Activated B cell treated with CpG ODN at 0.5 μM for 24 hours (primary cell): ENCODE results near the gene KCNK6. TPM values are rescaled to one million over a fixed set of nuclear protein-coding genes. Genes with fewer than 3 reads are reported as not detected.

Experiments used
- ATAC-seq: fragments of 200-7000 bp; cut with Tn5 transposase; one replicate; pipeline ENCODE4 v1.10.0; 2021; ENCODE audit warnings: low read depth, mild to moderate bottlenecking, moderate library complexity
- CTCF ChIA-PET: fragments of 350-600 bp; sonication (Branson Sonifier 250); formaldehyde crosslinking; loops from one replicate; lab custom pipeline; 2021; ENCODE audit warnings: antibody characterized with exemption; lab: Charles Lee
- POLR2A ChIA-PET: fragments of 350-600 bp; sonication (Branson Sonifier 250); formaldehyde crosslinking; loops from one replicate; lab custom pipeline; 2021; ENCODE audit warnings: antibody characterized with exemption; lab: Charles Lee
- DNase-seq: peaks from one replicate; pipeline ENCODE4 v3.0.0; 2022
- H3K27ac Mint-ChIP-seq: one replicate; pipeline ENCODE4 v1.8.0; 2020; ENCODE audit warnings: mixed read lengths
- H3K27me3 Mint-ChIP-seq: one replicate; pipeline ENCODE4 v1.8.0; 2021; ENCODE audit warnings: mixed read lengths
- H3K36me3 Mint-ChIP-seq: one replicate; pipeline ENCODE4 v1.8.0; 2021; ENCODE audit warnings: low read depth, mixed read lengths
- H3K4me1 Mint-ChIP-seq: one replicate; pipeline ENCODE4 v1.8.0; 2021; ENCODE audit warnings: mixed read lengths
- H3K4me3 Mint-ChIP-seq: one replicate; pipeline ENCODE4 v1.8.0; 2020; ENCODE audit warnings: mild to moderate bottlenecking, mixed read lengths
- H3K9me3 Mint-ChIP-seq: one replicate; pipeline ENCODE4 v1.8.0; 2020; ENCODE audit warnings: mixed read lengths
- intact Hi-C: fragments of 100-400 bp; cut with micrococcal nuclease; formaldehyde crosslinking; loops from one replicate; pipeline ENCODE4 v1.15.1; 2024
- total RNA-seq: library from RNA; stranded (reverse); gene quantifications from 2 replicates; pipeline ENCODE4 v1.2.3, GENCODE V29; 2022
- TF ChIP-seq, protein P1 (sequence below): fragments of 200-600 bp; IDR thresholded peaks from one replicate; pipeline ENCODE4 v1.8.0; 2022; ENCODE audit warnings: antibody characterized with exemption, mild to moderate bottlenecking

Gene KCNK6
- total RNA-seq, 1 donor from 2014 or later, result 4.7 TPM

DNA sequence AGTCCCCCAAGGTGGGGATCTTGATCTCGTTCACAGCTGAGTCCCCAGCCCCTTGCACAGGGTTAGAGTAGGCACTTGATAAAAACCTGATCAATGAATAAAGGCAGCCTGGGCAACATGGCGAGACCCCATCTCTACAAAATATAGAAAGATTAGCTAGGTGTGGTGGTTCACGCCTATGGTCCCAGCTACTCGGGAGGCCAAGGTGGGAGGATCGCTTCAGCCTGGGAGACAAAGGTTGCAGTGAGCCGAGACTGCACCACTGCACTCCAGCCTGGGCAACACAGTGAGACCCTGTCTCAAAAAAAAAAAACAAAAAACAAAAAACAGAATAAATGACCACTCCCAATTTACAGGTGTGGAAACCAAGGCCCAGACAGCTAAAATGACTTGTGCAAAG lies 8.7 kb upstream of the KCNK6 start:
- no peak for DNase-seq
- no peak for ATAC-seq
- ChIA-PET POLR2A (no interaction called here), CTCF (no interaction called here)
- intact Hi-C loops, result loop anchor here (10.0 kb wide), 1 partner anchor 1134 kb away; the partner anchor contains the start of gene SUPT5H
- TF ChIP-seq, protein P1, sequence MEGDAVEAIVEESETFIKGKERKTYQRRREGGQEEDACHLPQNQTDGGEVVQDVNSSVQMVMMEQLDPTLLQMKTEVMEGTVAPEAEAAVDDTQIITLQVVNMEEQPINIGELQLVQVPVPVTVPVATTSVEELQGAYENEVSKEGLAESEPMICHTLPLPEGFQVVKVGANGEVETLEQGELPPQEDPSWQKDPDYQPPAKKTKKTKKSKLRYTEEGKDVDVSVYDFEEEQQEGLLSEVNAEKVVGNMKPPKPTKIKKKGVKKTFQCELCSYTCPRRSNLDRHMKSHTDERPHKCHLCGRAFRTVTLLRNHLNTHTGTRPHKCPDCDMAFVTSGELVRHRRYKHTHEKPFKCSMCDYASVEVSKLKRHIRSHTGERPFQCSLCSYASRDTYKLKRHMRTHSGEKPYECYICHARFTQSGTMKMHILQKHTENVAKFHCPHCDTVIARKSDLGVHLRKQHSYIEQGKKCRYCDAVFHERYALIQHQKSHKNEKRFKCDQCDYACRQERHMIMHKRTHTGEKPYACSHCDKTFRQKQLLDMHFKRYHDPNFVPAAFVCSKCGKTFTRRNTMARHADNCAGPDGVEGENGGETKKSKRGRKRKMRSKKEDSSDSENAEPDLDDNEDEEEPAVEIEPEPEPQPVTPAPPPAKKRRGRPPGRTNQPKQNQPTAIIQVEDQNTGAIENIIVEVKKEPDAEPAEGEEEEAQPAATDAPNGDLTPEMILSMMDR, result no peak
- Mint-ChIP-seq H3K27me3 (no peaks in the 10 kb centered on the region), H3K36me3 (peaks cover 29% of the 10 kb centered on the region), H3K4me3 (no peak overlapping the region), H3K9me3 (no peaks in the 10 kb centered on the region), H3K27ac (no peak overlapping the region), H3K4me1 (peaks cover 19% of the 10 kb centered on the region)

DNA sequence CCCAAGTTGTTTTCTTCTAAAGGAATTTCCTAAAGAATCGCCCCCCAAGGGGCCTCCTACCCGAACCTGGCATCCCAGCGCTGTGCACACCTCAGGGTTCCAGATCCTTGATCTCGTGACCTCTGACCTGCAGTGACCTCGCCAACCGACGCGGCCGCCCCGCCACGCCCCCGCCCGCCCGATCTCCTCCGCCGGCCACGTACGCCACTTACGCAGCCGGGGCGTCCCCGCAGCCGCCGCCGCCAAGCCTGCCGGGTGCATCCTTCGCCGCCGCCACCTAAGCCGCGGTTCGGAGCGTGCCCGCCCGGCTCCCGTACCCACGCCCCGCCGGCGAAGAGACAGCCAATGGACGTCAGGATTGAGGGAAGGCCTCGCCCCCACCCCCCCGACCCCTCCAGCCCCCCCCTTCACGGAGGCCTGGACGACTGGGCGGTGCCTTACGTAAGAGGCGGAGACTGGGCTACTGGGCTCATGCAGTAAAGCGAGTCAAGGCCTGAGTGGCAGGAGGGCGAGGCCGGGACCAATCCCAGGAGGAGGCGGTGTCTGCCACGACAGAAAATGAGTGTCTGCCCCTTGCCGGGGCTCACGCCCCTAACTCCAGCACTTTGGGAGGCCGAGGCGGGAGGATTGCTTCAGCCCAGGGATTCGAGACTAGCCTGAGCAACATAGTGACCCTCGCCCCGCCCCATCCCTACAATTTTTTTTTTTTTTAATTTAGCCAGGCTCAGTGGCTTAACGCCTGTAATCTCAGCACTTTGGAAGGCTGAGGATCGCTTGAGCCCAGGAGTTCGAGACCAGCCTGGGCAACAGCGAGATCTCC lies 3.8 kb upstream of the KCNK6 start, which contains the start of gene YIF1B:
TSS of gene YIF1B (minus strand) at position 291 of the 820 bp plus-strand sequence. CDS start at position 261, 30 bp downstream.
- Mint-ChIP-seq H3K27me3 (no peaks in the 10 kb centered on the region), H3K4me1 (peaks cover 49% of the 10 kb centered on the region), H3K27ac (peak within 1 kb of the TSS; percentile 94), H3K36me3 (no peaks in the 10 kb centered on the region), H3K4me3 (peak within 1 kb of the TSS; percentile 85), H3K9me3 (no peaks in the 10 kb centered on the region)
- ATAC-seq, result peak; percentile 92
- ChIA-PET CTCF (no interaction called here), POLR2A (no interaction called here)
- peak; percentile 89 for DNase-seq
- TF ChIP-seq, protein P1, result no peak
- intact Hi-C loops, result loop anchor here (1.0 to 10.0 kb wide), 6 partner anchors 19 to 1129 kb away; partner anchors contain the start of genes CATSPERG, PSMD8, SIPA1L3 and SPINT2

- Mint-ChIP-seq H3K9me3 (no peaks in the 10 kb centered on the region), H3K4me1 (peaks cover 55% of the 10 kb centered on the region), H3K4me3 (peak overlapping the region; percentile 85), H3K27ac (peak overlapping the region; percentile 94), H3K36me3 (no peaks in the 10 kb centered on the region), H3K27me3 (no peaks in the 10 kb centered on the region)
- TF ChIP-seq, protein P1, result no peak
- ATAC-seq (peak; percentile 2), DNase-seq (no peak)
- ChIA-PET CTCF (no interaction called here), POLR2A (no interaction called here)
- intact Hi-C loops, result loop anchor here (1.0 to 10.0 kb wide), 6 partner anchors 19 to 1128 kb away; partner anchors contain the start of genes CATSPERG, PSMD8, SIPA1L3 and SPINT2
Measured at GRCh38 chr19:38316477-38317067, 3.1 kb upstream of the KCNK6 start.

GRCh38 chr19:38317104-38317612 lies 2.5 kb upstream of the KCNK6 start:
- Mint-ChIP-seq H3K27me3 (no peaks in the 10 kb centered on the region), H3K4me1 (peaks cover 56% of the 10 kb centered on the region), H3K36me3 (no peaks in the 10 kb centered on the region), H3K27ac (peak overlapping the region; percentile 85), H3K9me3 (no peaks in the 10 kb centered on the region), H3K4me3 (peak overlapping the region; percentile 85)
- no peak for DNase-seq
- ChIA-PET POLR2A (interaction anchor here (0.7 kb wide), 1 partner anchor 561 kb away, joined by 3 read pairs; the partner anchor contains the start of gene RINL), CTCF (no interaction called here)
- TF ChIP-seq, protein P1, result no peak
- intact Hi-C loops, result loop anchor here (2.0 to 10.0 kb wide), 3 partner anchors 410 to 1128 kb away; partner anchors contain the start of genes SIPA1L3, SUPT5H and WDR87
- no peak for ATAC-seq
